Fibroblast of lung (primary cell): ENCODE data around the gene IDNK.

Experiments used
- CTCF ChIP-seq, 2 donors: IDR thresholded peaks in 1 of 2; conservative IDR thresholded peaks in 1 of 2; 1 replicate in 1 of 2; 2 replicates in 1 of 2; pipeline ENCODE4 v1.5.1; 2011 to 2012; ENCODE audit warnings: low read length in 2 of 2, control low read depth in 1 of 2, inconsistent platforms in 1 of 2, low read depth in 1 of 2, mild to moderate bottlenecking in 1 of 2
- EZH2 ChIP-seq: IDR thresholded peaks from 2 replicates; pipeline ENCODE4 v1.5.1; 2012; ENCODE audit warnings: low read length, control low read depth, mild to moderate bottlenecking; ENCODE audit errors: missing control alignments

- no peak for TF ChIP-seq CTCF (conservative IDR thresholded peaks at IDR 0.05 in 1 of 2, IDR thresholded peaks at IDR 0.05 in 1 of 2; ENCODE audit: low read depth in 1 of 2, low read length in 2 of 2)
- TF ChIP-seq EZH2 = no peak
Measured at GRCh38 chr9:83656032-83656680, 33.2 kb downstream of the IDNK start.
